ENCODE data around the gene EPB41L4B. TPM values are rescaled to one million over a fixed set of nuclear protein-coding genes. Genes with fewer than 3 reads are reported as not detected.

EPB41L4B gene
- total and polyA plus RNA-seq, 3 donors from 2014 or later: 10.9 to 14.5 (median 14.3) TPM

GRCh38 chr9:109310486-109310901, 10.4 kb downstream of the EPB41L4B start:
- 53 to 63% methylated on average over 7 of the region's 7 CpGs for WGBS, 2 donors
- no peak overlapping the region for H3K27ac ChIP-seq
- H3K36me3 ChIP-seq (ENCODE audit: low read depth, missing control alignments): no peaks in the 10 kb centered on the region
- no peaks in the 10 kb centered on the region for H3K4me1 ChIP-seq
- no peaks in the 10 kb centered on the region for H3K9me3 ChIP-seq
- DNase-seq: no peak
- no peak for TF ChIP-seq POLR2A (IDR thresholded peaks at IDR 0.05)
- TF ChIP-seq, protein P1, sequence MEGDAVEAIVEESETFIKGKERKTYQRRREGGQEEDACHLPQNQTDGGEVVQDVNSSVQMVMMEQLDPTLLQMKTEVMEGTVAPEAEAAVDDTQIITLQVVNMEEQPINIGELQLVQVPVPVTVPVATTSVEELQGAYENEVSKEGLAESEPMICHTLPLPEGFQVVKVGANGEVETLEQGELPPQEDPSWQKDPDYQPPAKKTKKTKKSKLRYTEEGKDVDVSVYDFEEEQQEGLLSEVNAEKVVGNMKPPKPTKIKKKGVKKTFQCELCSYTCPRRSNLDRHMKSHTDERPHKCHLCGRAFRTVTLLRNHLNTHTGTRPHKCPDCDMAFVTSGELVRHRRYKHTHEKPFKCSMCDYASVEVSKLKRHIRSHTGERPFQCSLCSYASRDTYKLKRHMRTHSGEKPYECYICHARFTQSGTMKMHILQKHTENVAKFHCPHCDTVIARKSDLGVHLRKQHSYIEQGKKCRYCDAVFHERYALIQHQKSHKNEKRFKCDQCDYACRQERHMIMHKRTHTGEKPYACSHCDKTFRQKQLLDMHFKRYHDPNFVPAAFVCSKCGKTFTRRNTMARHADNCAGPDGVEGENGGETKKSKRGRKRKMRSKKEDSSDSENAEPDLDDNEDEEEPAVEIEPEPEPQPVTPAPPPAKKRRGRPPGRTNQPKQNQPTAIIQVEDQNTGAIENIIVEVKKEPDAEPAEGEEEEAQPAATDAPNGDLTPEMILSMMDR (IDR thresholded peaks at IDR 0.05): no peak
- no peaks in the 10 kb centered on the region for H3K27me3 ChIP-seq
- H3K4me3 ChIP-seq: no peak overlapping the region
- intact Hi-C loops (cut with DNase I; ENCODE audit: low total_unique reads): no loop called here

DNA sequence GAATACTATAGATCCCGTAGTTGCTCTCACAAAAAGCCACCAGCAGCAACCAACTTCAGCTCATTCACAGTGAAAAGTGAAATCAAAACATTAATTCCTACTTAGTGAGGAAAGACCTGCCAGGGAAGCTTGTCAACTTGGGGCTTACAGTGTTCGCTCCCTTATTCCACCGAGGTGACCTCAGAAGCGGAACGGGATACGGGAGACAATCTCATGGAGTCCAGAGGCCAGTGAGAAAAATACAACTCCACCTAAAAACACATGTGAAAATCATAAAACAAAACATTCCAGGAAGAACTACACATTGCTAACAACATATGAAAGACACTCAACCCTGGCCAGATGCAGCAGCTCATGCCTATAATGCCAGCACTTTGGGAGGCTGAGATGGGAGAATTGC, 11.6 kb downstream of the EPB41L4B start:
- TF ChIP-seq, protein P1 (IDR thresholded peaks at IDR 0.05): no peak
- no peak for TF ChIP-seq POLR2A (IDR thresholded peaks at IDR 0.05)
- Histone ChIP-seq H3K9me3 (no peaks in the 10 kb centered on the region), H3K4me3 (no peak overlapping the region), H3K27me3 (no peaks in the 10 kb centered on the region), H3K4me1 (no peaks in the 10 kb centered on the region), H3K36me3 (ENCODE audit: low read depth, missing control alignments) (no peaks in the 10 kb centered on the region), H3K27ac (no peak overlapping the region)
- no peak for DNase-seq
- 90 to 96% methylated on average over 6 of the region's 6 CpGs for WGBS, 2 donors
- intact Hi-C loops (cut with DNase I; ENCODE audit: low total_unique reads): no loop called here

- intact Hi-C loops (cut with DNase I; ENCODE audit: low total_unique reads): no loop called here
- WGBS, 2 donors: 88 to 93% methylated on average over 16 to 18 of the region's 18 CpGs
- no peaks in the 10 kb centered on the region for H3K27me3 ChIP-seq
- DNase-seq: no peak
- no peak overlapping the region for H3K4me3 ChIP-seq
- no peak overlapping the region for H3K27ac ChIP-seq
- TF ChIP-seq, protein P1 (IDR thresholded peaks at IDR 0.05): no peak
- no peak for TF ChIP-seq POLR2A (IDR thresholded peaks at IDR 0.05)
- no peaks in the 10 kb centered on the region for H3K4me1 ChIP-seq
- H3K36me3 ChIP-seq (ENCODE audit: low read depth, missing control alignments): no peaks in the 10 kb centered on the region
- no peaks in the 10 kb centered on the region for H3K9me3 ChIP-seq
Observed at GRCh38 chr9:109307380-109308240, 13.2 kb downstream of the EPB41L4B start.

DNA sequence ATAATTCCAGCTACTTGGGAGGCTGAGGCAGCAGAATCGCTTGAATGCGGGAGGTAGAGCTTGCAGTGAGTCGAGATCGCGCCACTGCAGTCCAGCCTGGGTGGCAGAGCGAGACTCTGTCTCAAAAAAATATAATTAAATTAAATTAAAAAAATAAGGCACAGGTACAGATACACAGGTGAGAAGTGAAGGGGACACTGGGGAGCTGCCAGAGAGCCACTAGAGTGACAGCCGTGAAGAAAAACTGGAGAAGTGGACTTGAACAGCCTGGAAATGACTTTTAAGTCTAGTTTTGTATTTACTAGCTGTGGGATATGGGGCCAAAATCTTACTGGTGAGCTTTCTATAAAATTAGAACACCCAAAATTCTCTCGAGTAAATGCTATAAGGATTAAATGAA, 15.1 kb downstream of the EPB41L4B start:
- WGBS, 2 donors: 89 to 96% methylated on average over 8 of the region's 8 CpGs
- no peaks in the 10 kb centered on the region for H3K27me3 ChIP-seq
- no peaks in the 10 kb centered on the region for H3K9me3 ChIP-seq
- H3K36me3 ChIP-seq (ENCODE audit: low read depth, missing control alignments): no peaks in the 10 kb centered on the region
- no peaks in the 10 kb centered on the region for H3K4me1 ChIP-seq
- TF ChIP-seq, protein P1 (IDR thresholded peaks at IDR 0.05): no peak
- no peak for TF ChIP-seq POLR2A (IDR thresholded peaks at IDR 0.05)
- no peak overlapping the region for H3K4me3 ChIP-seq
- intact Hi-C loops (cut with DNase I; ENCODE audit: low total_unique reads): no loop called here
- no peak overlapping the region for H3K27ac ChIP-seq
- DNase-seq: no peak

DNA sequence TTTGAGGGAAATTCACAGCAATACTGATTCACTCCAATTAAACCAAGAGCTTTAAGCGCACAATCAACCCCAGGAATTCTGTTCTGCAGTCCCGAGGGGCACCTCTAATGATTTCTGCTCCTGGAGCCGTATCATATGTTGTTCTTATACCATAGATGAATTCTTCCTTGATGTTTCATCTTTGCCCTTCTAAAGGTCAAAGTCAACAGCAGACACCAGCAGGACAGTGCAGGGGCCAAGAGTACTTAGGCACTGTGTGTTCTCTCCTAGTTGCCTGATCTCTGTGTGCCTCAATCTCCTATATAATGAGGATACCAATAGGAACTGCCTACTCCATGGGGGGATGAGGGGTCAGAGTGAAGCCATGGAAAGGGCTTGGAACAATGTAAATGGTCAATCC, 16.5 kb downstream of the EPB41L4B start:
- TF ChIP-seq, protein P1 (IDR thresholded peaks at IDR 0.05): no peak
- no peak for TF ChIP-seq POLR2A (IDR thresholded peaks at IDR 0.05)
- Histone ChIP-seq H3K4me1 (no peaks in the 10 kb centered on the region), H3K4me3 (no peak overlapping the region), H3K27me3 (no peaks in the 10 kb centered on the region), H3K36me3 (ENCODE audit: low read depth, missing control alignments) (no peaks in the 10 kb centered on the region), H3K27ac (no peak overlapping the region), H3K9me3 (no peaks in the 10 kb centered on the region)
- intact Hi-C loops (cut with DNase I; ENCODE audit: low total_unique reads): no loop called here
- WGBS, 2 donors: 62 to 80% methylated on average over 3 of the region's 3 CpGs
- DNase-seq: no peak
